KOPT-K1 (cell line): ENCODE data around the gene PLBD2.

Source experiments
- H3K27ac ChIP-seq: fragments of 200-600 bp; sonication (generic); 2 replicates; pipeline ENCODE4 v1.5.1; 2016; ENCODE audit warnings: antibody characterized with exemption, mild to moderate bottlenecking, low read depth, low read length; ENCODE audit not compliant: poor library complexity, severe bottlenecking
- H3K36me3 ChIP-seq: fragments of 200-600 bp; sonication (generic); 2 replicates; pipeline ENCODE4 v1.5.1; 2017; ENCODE audit warnings: antibody characterized with exemption, mild to moderate bottlenecking, low read length, moderate library complexity; ENCODE audit not compliant: insufficient read depth
- H3K9me3 ChIP-seq: fragments of 200-600 bp; sonication (generic); 2 replicates; pipeline ENCODE4 v1.5.1; 2017; ENCODE audit warnings: antibody characterized with exemption, low read length, mild to moderate bottlenecking; ENCODE audit not compliant: insufficient read depth, poor library complexity, severe bottlenecking

Gene PLBD2, protein sequence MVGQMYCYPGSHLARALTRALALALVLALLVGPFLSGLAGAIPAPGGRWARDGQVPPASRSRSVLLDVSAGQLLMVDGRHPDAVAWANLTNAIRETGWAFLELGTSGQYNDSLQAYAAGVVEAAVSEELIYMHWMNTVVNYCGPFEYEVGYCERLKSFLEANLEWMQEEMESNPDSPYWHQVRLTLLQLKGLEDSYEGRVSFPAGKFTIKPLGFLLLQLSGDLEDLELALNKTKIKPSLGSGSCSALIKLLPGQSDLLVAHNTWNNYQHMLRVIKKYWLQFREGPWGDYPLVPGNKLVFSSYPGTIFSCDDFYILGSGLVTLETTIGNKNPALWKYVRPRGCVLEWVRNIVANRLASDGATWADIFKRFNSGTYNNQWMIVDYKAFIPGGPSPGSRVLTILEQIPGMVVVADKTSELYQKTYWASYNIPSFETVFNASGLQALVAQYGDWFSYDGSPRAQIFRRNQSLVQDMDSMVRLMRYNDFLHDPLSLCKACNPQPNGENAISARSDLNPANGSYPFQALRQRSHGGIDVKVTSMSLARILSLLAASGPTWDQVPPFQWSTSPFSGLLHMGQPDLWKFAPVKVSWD

DNA sequence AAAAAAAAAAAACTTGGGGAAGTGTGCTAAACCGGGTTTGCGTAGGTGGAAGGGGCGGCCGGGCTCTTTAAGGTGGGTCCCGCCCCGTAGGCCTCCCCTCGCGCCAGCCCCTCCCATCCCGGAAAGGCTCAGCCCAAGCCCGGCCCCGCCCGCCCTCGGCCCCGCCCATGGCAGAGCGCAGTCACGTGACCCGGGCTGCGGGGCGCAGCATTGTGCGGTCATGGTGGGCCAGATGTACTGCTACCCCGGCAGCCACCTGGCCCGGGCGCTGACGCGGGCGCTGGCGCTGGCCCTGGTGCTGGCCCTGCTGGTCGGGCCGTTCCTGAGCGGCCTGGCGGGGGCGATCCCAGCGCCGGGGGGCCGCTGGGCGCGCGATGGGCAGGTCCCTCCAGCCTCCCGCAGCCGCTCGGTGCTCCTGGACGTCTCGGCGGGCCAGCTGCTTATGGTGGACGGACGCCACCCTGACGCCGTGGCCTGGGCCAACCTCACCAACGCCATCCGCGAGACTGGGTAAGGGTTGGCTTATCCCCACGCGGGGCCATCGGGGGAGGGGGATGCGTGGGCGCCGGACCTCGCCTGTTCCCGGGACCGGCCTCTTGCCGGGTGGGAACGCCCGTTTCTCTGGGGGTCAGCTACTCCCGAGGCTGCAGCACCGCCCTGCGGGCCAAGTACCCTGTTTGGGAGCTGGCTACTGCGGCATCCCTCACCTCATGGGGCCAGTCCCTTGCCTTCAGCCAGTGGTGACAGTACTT is at the start of gene PLBD2:
TSS of gene PLBD2 (plus strand) at position 207 of the 752 bp plus-strand sequence. CDS start at position 221, 14 bp downstream.
- Histone ChIP-seq H3K27ac (no peak within 1 kb of the TSS), H3K9me3 (no peaks in the 10 kb centered on the region), H3K36me3 (no peaks in the 10 kb centered on the region)

DNA sequence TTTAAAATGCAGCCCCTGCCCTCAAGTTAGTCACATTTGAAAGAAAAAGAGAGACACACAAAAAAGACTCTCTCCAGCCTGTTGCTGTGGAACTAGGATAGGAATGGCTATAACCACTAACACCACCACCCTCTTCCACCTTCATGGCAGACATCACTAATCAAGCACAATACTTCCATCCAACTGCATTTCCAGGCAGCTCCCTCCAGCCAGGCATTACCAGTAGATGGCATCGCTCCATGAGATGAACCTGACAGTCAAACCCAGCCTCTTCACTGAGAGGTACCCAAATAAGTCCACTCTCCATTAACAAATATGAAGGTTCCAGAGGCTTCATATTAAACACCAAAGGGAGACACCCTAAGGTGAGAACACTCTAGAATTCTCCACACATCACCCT is 47.9 kb upstream of the PLBD2 start:
- Histone ChIP-seq H3K9me3 (no peaks in the 10 kb centered on the region), H3K27ac (no peak overlapping the region), H3K36me3 (peaks cover 87% of the 10 kb centered on the region)

DNA sequence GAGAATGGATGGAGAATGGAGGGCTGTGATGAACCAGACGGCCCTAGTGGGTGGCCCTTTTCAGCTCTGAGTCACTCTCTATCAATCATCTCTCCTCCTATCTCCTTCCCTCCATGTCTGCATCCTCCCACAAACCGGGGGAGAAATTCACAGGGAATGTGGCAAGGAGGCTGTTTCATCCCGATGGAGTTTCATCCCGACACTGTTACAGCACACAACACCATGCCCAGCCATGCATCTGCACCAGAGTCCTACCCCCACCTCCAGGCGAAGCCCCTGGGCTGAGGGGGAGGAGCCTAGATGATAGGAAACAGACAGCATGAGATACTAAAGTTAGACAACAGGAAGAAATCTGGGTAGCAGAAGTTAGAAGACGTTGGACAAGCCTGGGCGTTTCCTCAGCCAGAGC is 44.3 kb upstream of the PLBD2 start:
- Histone ChIP-seq H3K36me3 (peaks cover 93% of the 10 kb centered on the region), H3K27ac (no peak overlapping the region), H3K9me3 (no peaks in the 10 kb centered on the region)

DNA sequence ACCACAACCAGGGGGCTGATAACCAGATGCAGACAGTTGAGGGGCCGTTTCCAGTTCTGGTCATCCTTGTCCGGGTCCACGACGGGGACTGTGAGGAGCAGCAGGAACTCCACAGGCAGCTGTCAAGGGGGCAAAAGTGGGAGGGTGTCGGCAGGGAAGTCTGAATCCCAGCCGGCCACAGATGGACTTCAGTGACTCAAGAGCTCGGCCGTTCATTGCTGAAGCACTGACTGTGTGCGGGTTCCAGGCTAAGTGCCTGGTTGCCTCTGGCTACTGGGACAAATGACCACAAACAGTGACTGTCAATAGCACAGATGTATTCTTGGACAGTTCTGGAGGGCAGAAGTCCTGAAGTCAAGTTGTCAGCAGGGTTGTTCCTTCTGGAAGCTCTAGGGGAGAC is 43.0 kb upstream of the PLBD2 start:
- no peak overlapping the region for H3K27ac ChIP-seq
- H3K36me3 ChIP-seq, result peaks cover 95% of the 10 kb centered on the region
- no peaks in the 10 kb centered on the region for H3K9me3 ChIP-seq

DNA sequence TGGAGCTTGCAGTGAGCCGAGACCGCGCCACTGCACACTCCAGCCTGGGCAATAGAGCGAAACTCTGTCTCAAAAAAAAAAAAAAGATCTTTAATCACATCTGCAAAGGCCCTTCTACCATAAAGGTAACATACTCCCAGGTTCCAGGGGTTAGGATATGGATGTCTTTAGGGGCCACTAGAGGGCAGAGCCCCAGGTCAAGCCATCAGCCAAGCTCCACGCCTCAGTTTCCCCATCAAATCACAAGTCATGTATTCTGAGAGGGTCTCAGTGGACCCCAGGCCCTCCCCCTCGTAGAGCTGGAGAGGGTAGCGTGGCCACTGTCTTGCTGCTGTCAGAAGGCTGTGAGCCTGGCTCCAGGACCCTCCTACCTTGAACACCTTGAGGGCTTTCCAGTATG is 42.2 kb upstream of the PLBD2 start:
- Histone ChIP-seq H3K9me3 (peaks cover 2% of the 10 kb centered on the region), H3K27ac (no peak overlapping the region), H3K36me3 (peaks cover 95% of the 10 kb centered on the region)

DNA sequence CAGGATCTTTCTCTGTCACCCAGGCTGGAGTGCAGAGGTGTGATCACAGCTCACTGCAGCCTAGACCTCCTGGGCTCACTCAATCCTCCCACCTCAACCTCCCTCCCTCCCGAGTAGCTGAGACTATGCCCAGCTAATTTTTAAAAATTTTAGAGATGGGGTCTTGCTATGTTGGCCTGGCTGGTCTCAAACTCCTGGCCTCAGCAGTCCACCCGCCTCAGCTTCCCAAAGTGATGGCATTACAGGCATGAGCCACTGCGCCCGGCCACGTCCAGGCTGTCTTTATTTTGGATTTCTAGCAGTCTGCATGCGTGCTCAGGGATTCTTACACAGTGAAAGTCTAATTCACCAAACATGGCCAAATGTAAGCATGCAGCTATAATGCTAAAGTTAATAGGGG is 41.3 kb upstream of the PLBD2 start:
- Histone ChIP-seq H3K9me3 (peaks cover 4% of the 10 kb centered on the region), H3K36me3 (peaks cover 98% of the 10 kb centered on the region), H3K27ac (no peak overlapping the region)

DNA sequence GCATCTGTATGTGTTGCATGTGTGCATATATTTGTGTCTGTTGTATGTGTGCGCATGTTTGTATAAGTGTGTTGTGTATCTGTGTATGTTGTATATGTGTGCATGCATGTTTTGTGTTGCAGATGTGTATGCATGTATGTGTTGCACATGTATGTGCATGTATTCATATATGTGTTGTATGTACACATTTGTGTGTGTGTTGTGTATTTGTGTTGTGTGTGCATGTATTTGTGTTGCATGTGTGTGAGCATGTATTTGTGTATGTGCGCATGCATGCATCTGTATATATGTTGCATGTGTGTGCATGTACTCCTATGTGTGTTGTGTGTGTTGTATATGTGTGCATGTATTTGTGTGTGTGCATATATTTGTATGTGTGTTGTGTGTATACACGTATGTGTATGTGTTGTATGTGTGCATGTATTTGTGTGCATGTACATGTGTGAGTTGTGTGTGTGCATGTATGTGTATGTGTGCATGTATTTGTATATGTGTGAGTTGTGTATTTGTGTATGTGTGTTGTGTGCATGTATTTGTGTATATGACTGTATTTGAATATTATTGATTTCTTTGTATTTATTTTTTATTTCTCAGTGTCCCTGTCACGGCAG is 40.2 kb upstream of the PLBD2 start:
- H3K36me3 ChIP-seq, result peaks cover 98% of the 10 kb centered on the region
- H3K9me3 ChIP-seq, result peaks cover 4% of the 10 kb centered on the region
- H3K27ac ChIP-seq, result no peak overlapping the region

DNA sequence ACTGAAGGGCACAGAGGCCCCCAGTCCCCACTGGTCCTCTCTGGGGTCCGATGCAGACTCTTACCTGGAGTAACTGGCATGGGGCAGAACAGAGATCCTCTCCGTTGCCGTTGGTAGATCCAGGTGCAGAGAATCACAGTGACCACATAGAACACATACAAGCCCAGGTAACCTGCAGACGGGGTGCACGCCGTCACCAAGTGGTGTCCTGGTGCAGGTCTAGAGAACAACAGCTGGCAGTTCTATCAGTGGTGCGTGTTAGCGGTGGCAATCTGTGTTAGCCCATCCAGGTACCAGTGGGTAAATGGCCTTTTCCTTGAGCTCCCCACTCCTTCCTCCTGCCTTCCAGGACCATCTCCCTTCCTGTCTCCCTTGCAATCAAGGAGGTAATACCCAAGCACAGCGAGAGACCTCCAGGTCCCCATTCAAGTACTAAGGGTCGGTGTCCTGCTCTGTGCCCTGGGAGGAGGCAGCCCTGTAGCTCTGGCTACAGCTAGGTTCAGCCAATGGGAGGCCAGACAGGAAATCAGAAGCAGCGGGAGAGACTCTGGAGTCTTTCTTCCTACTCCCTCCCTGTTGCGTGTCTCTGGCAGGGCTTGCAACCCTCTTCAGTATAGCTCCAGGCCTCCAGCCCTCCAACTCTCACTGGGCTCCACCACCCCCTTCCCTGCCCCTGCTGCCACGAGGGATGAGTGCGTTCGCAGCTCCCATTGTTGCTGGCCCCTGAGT is 39.3 kb upstream of the PLBD2 start:
- Histone ChIP-seq H3K27ac (no peak overlapping the region), H3K9me3 (peaks cover 4% of the 10 kb centered on the region), H3K36me3 (peaks cover 91% of the 10 kb centered on the region)

DNA sequence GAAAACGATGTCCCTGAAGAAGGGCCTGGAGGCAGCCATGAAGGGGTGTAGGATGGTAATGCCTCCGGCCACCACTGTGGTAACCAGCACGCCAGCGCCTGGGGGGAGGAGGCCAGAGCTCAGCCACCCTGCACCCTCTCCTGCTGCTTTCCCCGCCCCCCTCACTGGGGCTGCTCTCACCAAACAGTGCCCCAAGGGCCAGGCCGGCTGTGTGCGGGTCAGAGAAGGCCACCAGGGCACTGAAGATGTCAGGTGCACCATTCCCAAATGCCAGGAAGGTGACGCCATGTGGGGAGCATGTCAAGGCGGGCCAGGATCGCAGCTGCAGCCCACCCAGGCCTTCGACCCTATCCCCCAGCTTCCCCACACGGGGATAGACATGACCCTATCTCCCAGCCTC is 38.0 kb upstream of the PLBD2 start:
- peaks cover 4% of the 10 kb centered on the region for H3K9me3 ChIP-seq
- H3K36me3 ChIP-seq, result peaks cover 77% of the 10 kb centered on the region
- H3K27ac ChIP-seq, result no peak overlapping the region

DNA sequence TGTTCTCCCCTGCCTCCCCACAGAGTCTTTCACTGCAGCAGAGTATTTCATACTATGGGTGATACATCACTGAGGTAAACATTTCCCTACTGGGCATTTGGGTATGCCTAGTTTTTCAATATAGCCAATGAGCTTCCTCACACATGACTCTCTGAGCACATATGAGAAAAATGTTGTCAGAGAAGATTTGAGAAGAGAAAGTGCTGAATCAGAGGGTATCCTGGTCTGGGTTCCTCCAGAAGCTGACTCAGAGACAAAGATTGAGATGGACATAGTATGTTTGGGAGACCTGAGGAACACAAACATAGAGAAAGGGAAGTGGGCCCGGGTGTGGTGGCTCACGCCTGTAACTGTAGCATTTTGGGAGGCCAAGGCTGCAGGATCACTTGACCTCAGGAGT is 36.0 kb upstream of the PLBD2 start:
- Histone ChIP-seq H3K9me3 (peaks cover 4% of the 10 kb centered on the region), H3K36me3 (peaks cover 68% of the 10 kb centered on the region), H3K27ac (no peak overlapping the region)

DNA sequence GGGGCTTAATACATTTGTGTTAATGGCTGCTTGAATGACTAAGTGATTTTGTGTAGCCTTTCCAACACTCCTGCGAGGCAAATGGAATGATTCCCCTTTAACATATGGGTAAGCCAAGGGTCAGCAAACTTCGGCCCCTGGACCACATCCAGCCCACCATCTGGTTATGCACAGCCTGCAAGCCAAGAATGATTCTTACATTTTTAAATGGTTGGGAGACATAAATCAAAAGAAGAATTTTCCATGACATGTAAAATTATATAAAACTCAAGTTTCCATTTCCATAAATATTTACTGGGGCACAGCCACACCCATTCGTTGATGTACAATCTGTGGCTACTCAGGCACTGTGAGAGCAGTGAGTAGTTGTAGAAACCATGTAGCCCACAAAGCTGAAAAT is 32.5 kb upstream of the PLBD2 start:
- Histone ChIP-seq H3K27ac (no peak overlapping the region), H3K36me3 (peaks cover 62% of the 10 kb centered on the region), H3K9me3 (peaks cover 4% of the 10 kb centered on the region)

DNA sequence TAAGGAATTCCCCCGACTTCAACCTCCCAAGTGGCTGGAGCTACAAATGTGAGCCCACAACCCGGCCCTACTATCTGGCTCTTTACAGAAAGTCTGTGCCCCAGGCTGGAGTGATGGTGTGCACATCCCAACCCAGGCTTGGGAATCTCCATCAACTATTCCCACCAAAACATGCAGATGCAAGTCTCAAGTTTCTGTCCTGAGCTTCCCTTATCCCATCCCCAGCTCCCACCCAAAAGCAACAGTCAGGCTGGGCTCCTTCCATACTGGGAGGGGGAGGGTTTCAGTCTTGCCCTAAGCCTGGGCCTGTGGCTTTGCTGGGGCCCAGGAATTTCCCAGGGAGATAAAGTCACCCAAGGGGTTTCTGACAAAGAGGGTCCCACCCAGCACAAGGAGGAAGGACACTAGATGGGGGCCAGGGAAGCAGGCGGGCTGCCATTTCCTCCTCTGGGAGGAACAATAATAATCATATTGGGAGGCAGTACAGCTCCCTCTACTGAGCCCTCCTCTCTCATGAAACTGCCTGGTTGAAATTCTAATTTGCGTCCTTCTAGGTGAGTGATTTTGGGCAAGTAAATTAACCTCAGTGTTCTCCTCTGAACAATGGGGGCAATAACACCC is 31.5 kb upstream of the PLBD2 start:
- peaks cover 63% of the 10 kb centered on the region for H3K36me3 ChIP-seq
- no peaks in the 10 kb centered on the region for H3K9me3 ChIP-seq
- H3K27ac ChIP-seq, result no peak overlapping the region

DNA sequence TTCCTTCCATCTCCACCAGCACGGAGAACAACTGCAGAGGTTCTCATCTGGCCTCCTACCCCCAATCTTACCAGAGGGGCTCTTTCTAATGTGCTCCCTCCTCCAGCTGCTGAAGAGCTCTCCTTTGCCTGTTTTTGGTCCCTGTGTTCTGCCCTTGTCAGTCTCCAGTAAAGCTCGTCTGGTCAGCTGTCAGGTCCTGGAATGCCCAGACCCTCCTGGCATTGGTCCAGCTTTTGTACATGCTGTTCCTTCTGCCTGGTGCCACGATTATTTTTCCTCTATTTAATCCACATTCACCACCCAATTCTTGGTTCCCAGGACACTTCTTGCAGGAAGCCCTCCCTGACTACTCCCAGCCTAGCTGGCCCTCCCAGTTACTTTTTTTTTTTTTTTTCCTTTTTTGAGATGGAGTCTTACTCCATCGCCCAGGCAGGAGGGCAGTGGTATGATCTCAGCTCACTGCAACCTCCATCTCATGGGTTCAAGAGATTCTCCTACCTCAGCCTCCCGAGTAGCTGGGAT is 30.0 kb upstream of the PLBD2 start:
- H3K27ac ChIP-seq, result no peak overlapping the region
- no peaks in the 10 kb centered on the region for H3K9me3 ChIP-seq
- peaks cover 60% of the 10 kb centered on the region for H3K36me3 ChIP-seq
